ENCODE measurements around the gene CHST10. TPM values are rescaled to one million over a fixed set of nuclear protein-coding genes. Genes with fewer than 3 reads are reported as not detected.

Gene CHST10
- total and polyA plus RNA-seq, 9 donors = 10.6 to 16.4 (median 13.1) TPM

GRCh38 chr2:100407563-100407962 is 9.9 kb downstream of the CHST10 start:
- Histone ChIP-seq H3K4me3 (ENCODE audit: low read length) (no peak overlapping the region), H3K4me1 (ENCODE audit: control insufficient read depth, insufficient read depth, low read length) (no peaks in the 10 kb centered on the region), H3K36me3 (ENCODE audit: control insufficient read depth, insufficient read depth, low read length) (peaks cover 40% of the 10 kb centered on the region), H3K27me3 (ENCODE audit: control insufficient read depth, insufficient read depth, low read length) (no peaks in the 10 kb centered on the region), H3K9me3 (replicated peaks; ENCODE audit: control insufficient read depth, low read depth, low read length) (no peaks in the 10 kb centered on the region), H3K27ac (ENCODE audit: low read length) (no peak overlapping the region)
- DNase-seq = no peak
- WGBS (ENCODE audit: insufficient coverage) = 100% methylated on average over 3 of the region's 6 CpGs

DNA sequence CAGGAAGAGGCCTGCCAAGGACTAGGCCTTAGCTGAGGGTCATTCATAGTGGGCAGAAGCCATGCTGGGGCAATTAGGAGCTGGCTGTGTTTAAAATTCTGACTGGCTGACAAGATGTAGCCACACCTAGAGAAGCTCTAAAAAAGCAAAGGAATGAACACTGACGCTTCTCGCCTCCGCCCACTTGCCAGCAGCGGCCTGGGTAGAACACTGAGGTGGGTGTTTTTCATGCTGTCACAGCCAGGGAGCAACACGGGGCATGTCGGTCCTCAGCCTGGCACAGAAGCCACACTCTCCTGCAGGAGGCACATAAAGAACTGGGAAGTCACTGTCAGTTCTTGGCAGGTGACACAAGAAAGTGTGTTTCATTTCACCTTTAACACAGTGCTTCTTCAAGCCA is 10.4 kb downstream of the CHST10 start:
- no peak overlapping the region for H3K27ac ChIP-seq (ENCODE audit: low read length)
- no peaks in the 10 kb centered on the region for H3K9me3 ChIP-seq (replicated peaks; ENCODE audit: control insufficient read depth, low read depth, low read length)
- no peaks in the 10 kb centered on the region for H3K27me3 ChIP-seq (ENCODE audit: control insufficient read depth, insufficient read depth, low read length)

GRCh38 chr2:100406120-100406508 is 11.4 kb downstream of the CHST10 start:
- Histone ChIP-seq H3K27ac (ENCODE audit: low read length) (no peak overlapping the region), H3K36me3 (ENCODE audit: control insufficient read depth, insufficient read depth, low read length) (peaks cover 53% of the 10 kb centered on the region), H3K4me3 (ENCODE audit: low read length) (no peak overlapping the region), H3K9me3 (replicated peaks; ENCODE audit: control insufficient read depth, low read depth, low read length) (no peaks in the 10 kb centered on the region), H3K4me1 (ENCODE audit: control insufficient read depth, insufficient read depth, low read length) (no peaks in the 10 kb centered on the region), H3K27me3 (ENCODE audit: control insufficient read depth, insufficient read depth, low read length) (no peaks in the 10 kb centered on the region)
- DNase-seq = no peak
- WGBS (ENCODE audit: insufficient coverage) = 95% methylated on average over 5 of the region's 5 CpGs

More for the DNA sequence above, 10.4 kb downstream of the CHST10 start:
- WGBS (ENCODE audit: insufficient coverage) = 87% methylated on average over 6 of the region's 6 CpGs
- Histone ChIP-seq H3K4me3 (ENCODE audit: low read length) (no peak overlapping the region), H3K4me1 (ENCODE audit: control insufficient read depth, insufficient read depth, low read length) (no peaks in the 10 kb centered on the region), H3K36me3 (ENCODE audit: control insufficient read depth, insufficient read depth, low read length) (peaks cover 44% of the 10 kb centered on the region)
- DNase-seq = no peak

DNA sequence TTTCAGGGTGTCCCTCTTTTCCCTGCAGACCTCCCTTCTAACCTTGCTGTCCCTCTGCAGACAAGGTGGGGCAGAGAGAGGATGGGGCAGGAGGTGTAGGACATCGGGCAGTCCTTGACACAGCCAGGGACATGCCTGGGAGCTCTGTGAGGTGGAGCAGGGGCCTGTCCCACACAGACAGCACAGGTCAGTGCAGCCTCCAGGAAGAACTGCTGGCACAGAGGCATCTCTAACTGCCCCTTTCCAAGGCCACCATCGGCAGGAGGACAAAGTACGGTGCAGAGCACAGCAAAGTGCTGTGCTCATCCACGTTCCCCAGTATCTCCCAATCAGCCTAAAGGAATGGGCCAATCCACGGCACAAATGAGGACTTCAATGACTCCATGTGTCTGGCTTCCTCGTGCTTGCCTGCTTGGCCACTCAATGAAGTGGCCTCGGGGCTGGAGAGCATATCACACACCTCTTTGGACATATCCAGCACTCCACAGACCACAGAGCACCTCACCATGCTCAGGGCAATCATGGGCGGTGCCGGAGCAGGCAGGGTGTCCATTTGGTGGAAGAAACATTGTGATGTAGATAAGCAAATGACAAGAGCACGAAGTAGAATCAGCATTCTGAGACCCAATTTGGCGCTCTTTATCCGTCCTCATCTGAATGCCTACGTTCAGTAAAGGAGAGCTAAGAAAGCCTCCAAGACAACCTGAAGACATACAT is 11.9 kb downstream of the CHST10 start:
- Histone ChIP-seq H3K4me1 (ENCODE audit: control insufficient read depth, insufficient read depth, low read length) (no peaks in the 10 kb centered on the region), H3K9me3 (replicated peaks; ENCODE audit: control insufficient read depth, low read depth, low read length) (no peaks in the 10 kb centered on the region), H3K36me3 (ENCODE audit: control insufficient read depth, insufficient read depth, low read length) (peaks cover 57% of the 10 kb centered on the region), H3K27ac (ENCODE audit: low read length) (no peak overlapping the region), H3K27me3 (ENCODE audit: control insufficient read depth, insufficient read depth, low read length) (no peaks in the 10 kb centered on the region), H3K4me3 (ENCODE audit: low read length) (no peak overlapping the region)
- 92% methylated on average over 9 of the region's 13 CpGs for WGBS (ENCODE audit: insufficient coverage)
- DNase-seq = no peak

DNA sequence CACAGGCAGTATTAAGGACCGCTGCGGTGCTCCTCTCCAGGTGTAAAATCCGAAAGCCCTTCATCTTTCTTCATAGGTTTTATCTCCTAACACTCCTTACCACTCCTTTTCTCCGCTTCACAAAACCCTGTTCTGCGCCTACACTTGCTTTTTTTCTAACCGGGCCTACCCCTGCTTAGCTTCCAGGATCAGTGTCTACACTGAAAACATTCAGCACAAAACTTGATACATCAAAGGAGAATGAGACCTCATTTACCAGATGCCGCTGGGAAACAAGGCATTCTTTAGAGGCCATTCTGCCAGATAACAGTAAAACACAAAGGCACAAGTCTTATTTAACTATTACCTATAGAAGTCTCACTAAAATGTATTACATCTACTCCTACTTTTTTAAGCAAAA is 13.1 kb downstream of the CHST10 start:
- no peak for DNase-seq
- Histone ChIP-seq H3K9me3 (replicated peaks; ENCODE audit: control insufficient read depth, low read depth, low read length) (no peaks in the 10 kb centered on the region), H3K4me1 (ENCODE audit: control insufficient read depth, insufficient read depth, low read length) (no peaks in the 10 kb centered on the region), H3K27ac (ENCODE audit: low read length) (no peak overlapping the region), H3K27me3 (ENCODE audit: control insufficient read depth, insufficient read depth, low read length) (no peaks in the 10 kb centered on the region), H3K36me3 (ENCODE audit: control insufficient read depth, insufficient read depth, low read length) (peaks cover 63% of the 10 kb centered on the region), H3K4me3 (ENCODE audit: low read length) (no peak overlapping the region)
- 82% methylated on average over 7 of the region's 7 CpGs for WGBS (ENCODE audit: insufficient coverage)

- no peak for DNase-seq
- H3K36me3 ChIP-seq (ENCODE audit: control insufficient read depth, insufficient read depth, low read length) = peaks cover 63% of the 10 kb centered on the region
- 82% methylated on average over 7 of the region's 10 CpGs for WGBS (ENCODE audit: insufficient coverage)
These were observed 13.7 kb downstream of the CHST10 start for GRCh38 chr2:100403722-100404121.

DNA sequence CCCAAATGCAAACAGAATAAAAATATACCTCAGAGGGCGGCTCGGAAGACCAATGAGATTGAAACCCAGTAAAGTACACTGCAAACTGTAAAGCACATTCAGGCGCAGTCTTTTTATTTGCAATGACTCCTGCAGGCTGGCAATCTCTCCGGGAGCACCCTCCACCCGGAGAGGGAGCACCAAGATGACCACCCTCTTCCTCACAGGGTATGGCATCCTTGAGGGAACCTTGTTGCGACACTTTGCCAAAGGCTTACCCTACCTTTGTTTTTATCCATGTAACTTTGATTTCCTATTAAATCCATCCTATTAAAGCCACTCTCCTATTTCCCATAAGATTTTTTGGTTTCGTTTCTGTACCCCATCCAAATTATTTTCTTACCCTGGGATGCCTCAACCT is 16.2 kb downstream of the CHST10 start:
- 89% methylated on average over 6 of the region's 7 CpGs for WGBS (ENCODE audit: insufficient coverage)
- H3K9me3 ChIP-seq (replicated peaks; ENCODE audit: control insufficient read depth, low read depth, low read length) = no peaks in the 10 kb centered on the region

More at GRCh38 chr2:100403722-100404121, 13.7 kb downstream of the CHST10 start:
- H3K4me3 ChIP-seq (ENCODE audit: low read length) = no peak overlapping the region
- H3K9me3 ChIP-seq (replicated peaks; ENCODE audit: control insufficient read depth, low read depth, low read length) = no peaks in the 10 kb centered on the region
- H3K27me3 ChIP-seq (ENCODE audit: control insufficient read depth, insufficient read depth, low read length) = no peaks in the 10 kb centered on the region
- no peak overlapping the region for H3K27ac ChIP-seq (ENCODE audit: low read length)
- H3K4me1 ChIP-seq (ENCODE audit: control insufficient read depth, insufficient read depth, low read length) = no peaks in the 10 kb centered on the region

DNA sequence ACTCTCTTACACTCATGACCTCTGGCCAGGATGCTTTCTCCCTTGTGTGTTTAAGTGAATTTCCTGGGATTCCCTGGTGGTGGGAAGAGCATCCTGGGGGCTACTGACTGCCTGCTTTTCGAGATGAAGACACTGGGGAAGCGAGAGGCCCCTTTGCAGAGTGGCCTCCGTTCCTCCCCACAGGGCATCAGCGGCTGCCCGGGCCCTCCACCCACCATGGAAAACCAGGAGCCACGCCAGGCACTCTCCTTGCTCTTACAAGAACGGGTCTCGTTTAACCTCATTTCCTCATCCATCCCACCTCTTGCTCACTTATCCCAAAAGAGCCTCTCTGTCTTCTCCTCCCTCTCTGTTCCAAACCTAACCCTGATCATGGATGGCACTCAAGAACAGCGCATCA is 17.8 kb downstream of the CHST10 start:
- H3K4me3 ChIP-seq (ENCODE audit: low read length) = no peak overlapping the region
- no peaks in the 10 kb centered on the region for H3K4me1 ChIP-seq (ENCODE audit: control insufficient read depth, insufficient read depth, low read length)
- no peak overlapping the region for H3K27ac ChIP-seq (ENCODE audit: low read length)
- peaks cover 51% of the 10 kb centered on the region for H3K36me3 ChIP-seq (ENCODE audit: control insufficient read depth, insufficient read depth, low read length)
- no peaks in the 10 kb centered on the region for H3K27me3 ChIP-seq (ENCODE audit: control insufficient read depth, insufficient read depth, low read length)
- WGBS (ENCODE audit: insufficient coverage) = 83% methylated on average over 8 of the region's 9 CpGs
- DNase-seq = no peak
- H3K9me3 ChIP-seq (replicated peaks; ENCODE audit: control insufficient read depth, low read depth, low read length) = no peaks in the 10 kb centered on the region

More for the DNA sequence above, 16.2 kb downstream of the CHST10 start:
- DNase-seq = no peak
- H3K36me3 ChIP-seq (ENCODE audit: control insufficient read depth, insufficient read depth, low read length) = peaks cover 62% of the 10 kb centered on the region
- H3K27ac ChIP-seq (ENCODE audit: low read length) = no peak overlapping the region
- no peaks in the 10 kb centered on the region for H3K4me1 ChIP-seq (ENCODE audit: control insufficient read depth, insufficient read depth, low read length)
- H3K4me3 ChIP-seq (ENCODE audit: low read length) = no peak overlapping the region
- H3K27me3 ChIP-seq (ENCODE audit: control insufficient read depth, insufficient read depth, low read length) = no peaks in the 10 kb centered on the region

GRCh38 chr2:100397976-100398375 is 19.5 kb downstream of the CHST10 start:
- 74% methylated on average over 6 of the region's 9 CpGs for WGBS (ENCODE audit: insufficient coverage)
- Histone ChIP-seq H3K36me3 (ENCODE audit: control insufficient read depth, insufficient read depth, low read length) (peaks cover 48% of the 10 kb centered on the region), H3K27ac (ENCODE audit: low read length) (no peak overlapping the region), H3K9me3 (replicated peaks; ENCODE audit: control insufficient read depth, low read depth, low read length) (no peaks in the 10 kb centered on the region), H3K4me3 (ENCODE audit: low read length) (no peak overlapping the region), H3K4me1 (ENCODE audit: control insufficient read depth, insufficient read depth, low read length) (no peaks in the 10 kb centered on the region), H3K27me3 (ENCODE audit: control insufficient read depth, insufficient read depth, low read length) (no peaks in the 10 kb centered on the region)
- no peak for DNase-seq

DNA sequence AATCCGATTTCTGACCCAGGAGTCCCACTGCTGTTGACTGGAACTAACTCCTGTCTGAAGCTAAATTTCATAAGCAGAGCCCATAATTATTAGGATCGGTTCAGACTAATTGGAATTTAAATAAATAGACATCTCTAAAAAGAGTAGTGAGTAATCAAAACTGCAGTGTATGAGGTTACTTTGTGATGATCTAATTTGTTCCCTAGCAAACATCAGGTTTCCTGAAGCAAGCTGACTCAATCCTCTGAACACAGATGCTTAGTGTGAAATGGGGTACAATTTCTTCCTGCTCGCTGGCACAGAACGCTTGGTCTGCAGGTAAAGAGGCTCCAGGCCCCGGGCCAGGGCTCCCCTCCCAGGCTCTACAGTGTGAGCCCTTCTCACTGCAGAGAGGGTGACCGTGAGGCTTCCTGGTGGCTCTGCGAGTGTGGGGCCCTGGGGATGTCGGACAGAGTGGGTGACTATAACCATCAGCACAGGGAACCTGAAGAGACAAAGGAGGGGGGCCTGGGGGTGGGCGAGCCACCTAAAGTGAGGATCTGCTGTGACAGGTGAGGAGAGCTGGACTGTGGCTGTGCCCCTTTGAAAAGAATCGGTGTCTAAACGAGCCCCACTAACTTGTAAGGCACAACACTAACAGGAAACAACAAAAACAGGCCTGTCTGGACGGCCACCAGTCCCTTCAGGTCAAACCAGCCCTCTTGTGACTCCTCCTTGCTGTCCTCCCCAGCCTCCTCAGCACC is 20.2 kb downstream of the CHST10 start:
- peaks cover 50% of the 10 kb centered on the region for H3K36me3 ChIP-seq (ENCODE audit: control insufficient read depth, insufficient read depth, low read length)
- 83% methylated on average over 8 of the region's 12 CpGs for WGBS (ENCODE audit: insufficient coverage)
- no peak overlapping the region for H3K27ac ChIP-seq (ENCODE audit: low read length)
- H3K4me1 ChIP-seq (ENCODE audit: control insufficient read depth, insufficient read depth, low read length) = no peaks in the 10 kb centered on the region
- DNase-seq = no peak
- no peak overlapping the region for H3K4me3 ChIP-seq (ENCODE audit: low read length)
- no peaks in the 10 kb centered on the region for H3K27me3 ChIP-seq (ENCODE audit: control insufficient read depth, insufficient read depth, low read length)
- no peaks in the 10 kb centered on the region for H3K9me3 ChIP-seq (replicated peaks; ENCODE audit: control insufficient read depth, low read depth, low read length)

Data from muscle of leg (tissue), 11 donors.